NCI-H2081 (cell line): ENCODE results near the gene HES5.
"Not testable (repeated sequence)": the region's sequence is repeated elsewhere in the genome, so short reads cannot be mapped to it uniquely, and the experiment has no call there.

Experiments used
- DNase-seq, 2 experiments: peaks; one replicate each; lab custom pipeline; 2025; lab: John Stamatoyannopoulos, UW

Gene HES5, protein sequence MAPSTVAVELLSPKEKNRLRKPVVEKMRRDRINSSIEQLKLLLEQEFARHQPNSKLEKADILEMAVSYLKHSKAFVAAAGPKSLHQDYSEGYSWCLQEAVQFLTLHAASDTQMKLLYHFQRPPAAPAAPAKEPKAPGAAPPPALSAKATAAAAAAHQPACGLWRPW

DNA sequence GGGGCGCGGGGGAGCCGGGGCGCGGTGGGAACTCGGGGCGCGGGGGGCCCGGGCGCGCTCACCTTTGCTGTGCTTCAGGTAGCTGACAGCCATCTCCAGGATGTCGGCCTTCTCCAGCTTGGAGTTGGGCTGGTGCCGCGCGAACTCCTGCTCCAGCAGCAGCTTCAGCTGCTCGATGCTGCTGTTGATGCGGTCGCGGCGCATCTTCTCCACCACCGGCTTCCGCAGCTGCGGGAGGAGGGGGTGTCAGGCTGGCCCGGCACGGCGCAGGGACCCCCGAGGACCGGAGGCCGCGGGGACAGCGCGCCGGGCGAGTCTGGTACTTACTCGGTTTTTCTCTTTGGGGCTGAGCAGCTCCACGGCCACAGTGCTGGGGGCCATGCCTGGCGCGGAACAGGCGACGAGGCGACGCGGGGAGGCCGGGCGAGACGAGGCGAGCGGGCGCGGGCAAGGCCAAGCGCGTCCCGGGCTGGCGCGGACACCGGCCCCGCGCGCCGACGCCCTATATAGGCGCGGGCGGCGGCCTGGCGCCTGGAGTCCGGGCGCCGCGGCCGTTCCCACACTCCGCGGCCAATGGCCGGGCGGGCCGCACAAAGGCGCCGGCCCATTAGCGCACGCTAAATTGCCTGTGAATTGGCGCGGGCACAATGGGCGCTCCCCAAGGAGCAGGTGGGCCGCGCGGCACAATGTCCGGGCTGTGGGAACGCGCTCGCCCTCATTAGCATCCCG, at the start of gene HES5:
Gene HES5 (minus strand): TSS at position 480 of the 729 bp plus-strand sequence. CDS start 99 bp downstream, at position 381.
- DNase-seq: peak in 1 of 2 experiments; percentile 51

DNA sequence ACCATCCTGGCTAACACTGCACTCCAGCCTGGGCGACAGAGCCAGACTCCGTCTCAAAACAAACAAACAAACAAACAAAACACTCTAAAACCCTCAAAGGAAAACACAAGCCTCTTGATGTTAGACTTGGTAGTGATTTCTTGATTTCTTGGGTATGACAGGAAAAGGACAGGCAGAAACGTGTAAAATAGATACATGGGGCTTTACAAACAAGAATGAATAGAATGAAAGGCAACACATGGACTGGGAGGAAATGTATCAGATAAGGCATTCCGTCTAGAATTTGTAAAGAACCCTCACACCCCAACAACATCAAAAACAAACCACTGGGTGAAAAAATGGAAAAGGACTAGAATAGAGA, 48.7 kb upstream of the HES5 start:
- DNase-seq: no peak

DNA sequence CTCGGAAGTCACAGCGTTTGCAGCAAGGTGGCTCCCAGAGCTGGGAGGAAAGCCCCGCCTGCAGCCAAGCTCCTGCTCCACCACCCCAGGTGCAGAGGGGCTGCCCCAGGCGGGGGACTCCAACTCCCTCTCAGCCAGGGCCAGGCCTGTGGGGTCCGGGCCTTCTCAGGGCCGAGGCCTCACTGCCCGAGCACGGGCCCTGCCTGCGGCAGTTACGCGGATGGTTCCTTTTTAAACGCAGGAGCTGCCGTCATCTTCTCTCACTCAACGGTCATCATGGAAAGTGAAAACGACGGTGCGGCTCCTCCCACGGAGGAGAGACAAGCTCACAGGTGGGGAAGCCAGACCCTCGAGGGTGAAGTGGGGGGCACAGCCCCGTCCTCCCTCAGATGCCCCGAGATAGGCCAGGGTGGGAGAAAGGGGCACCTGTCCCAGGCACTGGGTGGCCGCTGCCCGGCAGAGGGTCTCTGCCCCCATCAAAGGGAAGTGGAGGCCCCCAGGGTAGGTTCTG, 47.6 kb upstream of the HES5 start:
- DNase-seq: not testable (repeated sequence)

DNA sequence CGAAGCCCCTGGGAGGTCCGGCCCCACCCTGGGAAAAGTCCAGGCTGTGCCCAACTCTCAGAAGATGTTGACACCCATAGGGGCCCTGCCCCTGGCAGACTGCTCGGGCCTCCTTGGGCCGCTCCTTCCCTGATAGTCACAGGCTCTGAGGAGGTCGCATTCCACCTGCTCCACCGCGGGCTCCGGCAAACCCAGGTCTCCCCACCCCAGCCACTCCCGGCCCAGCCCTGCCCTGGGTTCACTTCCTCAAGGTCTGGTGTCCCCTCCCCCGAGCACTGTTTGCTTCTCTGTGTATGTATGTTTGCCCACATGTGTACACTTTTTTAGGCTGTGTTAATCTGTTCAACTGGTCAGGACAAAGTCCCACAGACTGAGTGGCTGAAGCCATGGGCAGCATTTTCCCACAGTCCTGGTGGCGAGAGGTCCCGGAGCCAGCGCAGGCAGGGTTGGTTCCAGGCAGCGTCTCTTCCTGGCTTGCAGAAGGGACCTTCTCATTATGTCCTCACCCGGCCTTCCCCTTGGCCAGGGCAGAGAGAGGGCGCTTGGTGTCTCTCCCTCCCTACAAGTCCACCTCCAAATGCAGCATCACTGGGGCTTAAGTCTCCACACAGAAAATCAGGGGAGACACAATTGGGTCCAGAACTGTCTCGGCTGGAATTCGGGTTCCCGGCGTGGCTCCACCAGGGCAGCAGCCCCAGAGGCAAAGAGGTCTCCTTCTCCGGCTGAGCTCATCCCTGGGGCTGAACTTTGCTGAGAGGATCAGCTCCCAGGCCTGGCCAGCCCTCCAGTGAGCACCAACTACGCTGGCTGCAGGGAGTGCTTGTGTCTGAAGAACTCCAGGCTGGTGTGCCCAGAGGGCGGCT, 46.0 kb upstream of the HES5 start:
- DNase-seq: no peak

DNA sequence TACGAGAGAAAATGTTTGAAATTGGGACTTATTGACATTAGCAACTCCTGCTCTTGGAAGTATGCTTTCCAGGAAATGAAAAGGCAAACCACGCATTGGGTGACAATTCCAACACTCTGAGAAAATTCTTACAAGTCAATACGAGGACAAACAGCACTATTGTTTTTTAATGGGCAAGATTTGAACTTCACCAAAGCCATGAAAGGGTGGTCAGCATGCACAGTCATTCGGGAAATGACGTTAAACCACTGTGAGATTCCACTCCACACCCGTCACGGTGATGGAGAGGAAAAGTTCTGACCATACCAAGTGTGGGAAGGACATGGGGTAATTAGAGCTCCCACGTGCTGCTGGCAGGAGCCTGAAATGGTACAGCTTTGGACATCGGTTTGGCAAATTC, 44.3 kb upstream of the HES5 start:
- no peak for DNase-seq

DNA sequence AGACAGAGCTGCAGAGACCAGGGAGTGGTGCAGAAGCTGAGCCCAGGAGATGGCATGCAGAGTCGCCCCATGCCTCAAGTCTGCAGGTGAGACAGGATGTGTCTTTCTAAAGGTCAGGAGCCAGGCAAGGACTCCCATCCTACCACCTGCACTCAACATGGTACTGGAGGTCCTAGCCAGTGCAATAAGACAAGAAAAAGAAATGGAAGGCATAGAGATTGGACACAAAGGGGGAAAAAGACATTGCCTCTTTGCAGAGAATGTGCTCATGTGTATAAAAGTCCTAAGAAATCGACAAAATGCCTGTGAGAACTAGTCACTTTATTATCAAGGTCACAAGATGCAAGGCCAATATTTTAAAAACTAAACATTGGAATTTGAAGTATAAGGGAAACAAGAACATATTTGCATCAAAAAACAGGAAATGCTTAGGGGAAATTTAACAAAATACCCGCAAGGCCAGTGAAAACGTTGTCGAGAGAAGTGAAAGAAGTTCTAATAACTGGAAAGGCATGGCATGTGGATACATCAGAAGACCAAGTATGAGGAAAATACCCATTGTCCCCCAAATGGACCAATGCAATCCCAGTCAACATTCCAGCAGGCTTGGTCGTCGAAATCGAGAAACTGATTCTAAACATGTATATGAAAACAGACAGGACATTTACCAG, 43.3 kb upstream of the HES5 start:
- no peak for DNase-seq

DNA sequence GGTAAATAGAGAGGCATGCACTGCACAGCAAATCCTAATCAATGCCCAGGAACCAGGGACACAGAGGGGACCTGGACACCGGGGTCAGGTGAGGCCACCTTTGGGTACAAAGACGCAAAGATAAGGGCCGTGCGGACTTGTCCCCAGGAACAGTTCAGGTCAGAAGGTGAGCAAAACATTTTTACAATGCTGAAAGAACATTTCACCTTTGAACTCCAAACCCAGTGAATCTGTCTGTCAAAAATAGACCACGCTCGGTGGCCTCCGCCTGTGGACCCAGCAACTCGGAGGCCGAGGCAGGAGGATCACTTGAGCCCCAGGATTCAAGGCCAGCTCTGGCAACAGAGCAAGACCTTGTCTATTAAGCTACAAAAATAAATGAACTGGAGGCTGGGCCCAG, 41.3 kb upstream of the HES5 start:
- DNase-seq: no peak

DNA sequence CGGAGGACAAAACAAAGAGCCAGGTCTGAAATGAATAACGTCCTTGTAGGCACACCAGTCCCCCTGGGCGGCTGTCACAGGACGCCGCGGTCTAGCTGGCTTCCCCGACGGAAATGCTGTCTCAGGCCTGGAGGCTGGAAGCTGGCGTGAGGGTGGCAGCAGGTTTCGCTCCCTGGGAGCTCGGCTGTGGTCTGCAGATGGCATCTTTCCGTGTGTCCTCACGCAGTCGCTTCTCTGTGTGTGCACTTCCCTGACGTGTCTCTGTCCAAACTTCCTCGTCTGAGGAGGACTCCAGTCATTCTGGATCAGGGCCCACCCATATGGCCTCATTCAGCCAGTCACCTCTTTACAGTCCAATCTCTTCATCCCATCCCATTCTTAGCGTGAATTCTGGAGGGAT, 40.3 kb upstream of the HES5 start:
- DNase-seq: no peak

DNA sequence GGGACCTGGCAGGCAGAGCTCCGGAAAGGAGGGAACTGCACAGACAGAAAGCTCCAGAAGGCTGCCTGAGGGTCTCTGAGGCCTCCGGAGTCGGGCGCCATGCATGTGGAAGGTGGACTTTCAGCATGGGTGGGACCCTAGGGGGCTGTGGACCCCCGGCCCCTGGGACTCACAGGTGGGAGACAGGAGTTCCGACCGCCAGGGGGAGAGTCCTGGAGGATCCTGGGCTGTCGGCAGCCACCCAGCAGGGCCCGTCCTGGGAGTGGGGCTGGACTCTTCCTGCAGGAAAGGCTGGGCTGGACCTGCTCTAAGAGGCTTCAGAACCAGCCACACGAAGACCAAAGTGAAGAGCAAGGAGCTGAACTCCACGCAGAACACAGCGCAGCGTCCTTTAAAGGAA, 39.6 kb upstream of the HES5 start:
- not testable (repeated sequence) for DNase-seq

DNA sequence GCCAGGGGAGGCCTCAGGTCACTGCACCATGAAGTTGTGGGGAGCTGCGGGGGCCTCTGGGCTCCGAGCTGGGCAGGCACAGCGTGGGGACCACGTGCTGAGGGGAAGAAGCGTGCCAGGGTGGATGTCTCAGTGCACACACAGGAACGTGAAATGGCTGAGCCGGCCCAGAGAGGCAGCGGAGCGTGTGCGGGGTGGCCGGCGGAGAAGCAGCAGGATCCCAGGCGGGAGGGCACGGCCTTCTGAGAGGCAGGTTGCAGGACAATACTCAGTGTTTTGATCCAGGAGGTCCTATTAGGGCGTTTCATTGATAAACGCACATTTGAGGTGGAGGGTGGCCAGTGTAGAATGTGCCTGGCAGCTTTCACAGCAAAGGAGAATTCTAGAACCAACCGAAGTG, 39.0 kb upstream of the HES5 start:
- DNase-seq: no peak

DNA sequence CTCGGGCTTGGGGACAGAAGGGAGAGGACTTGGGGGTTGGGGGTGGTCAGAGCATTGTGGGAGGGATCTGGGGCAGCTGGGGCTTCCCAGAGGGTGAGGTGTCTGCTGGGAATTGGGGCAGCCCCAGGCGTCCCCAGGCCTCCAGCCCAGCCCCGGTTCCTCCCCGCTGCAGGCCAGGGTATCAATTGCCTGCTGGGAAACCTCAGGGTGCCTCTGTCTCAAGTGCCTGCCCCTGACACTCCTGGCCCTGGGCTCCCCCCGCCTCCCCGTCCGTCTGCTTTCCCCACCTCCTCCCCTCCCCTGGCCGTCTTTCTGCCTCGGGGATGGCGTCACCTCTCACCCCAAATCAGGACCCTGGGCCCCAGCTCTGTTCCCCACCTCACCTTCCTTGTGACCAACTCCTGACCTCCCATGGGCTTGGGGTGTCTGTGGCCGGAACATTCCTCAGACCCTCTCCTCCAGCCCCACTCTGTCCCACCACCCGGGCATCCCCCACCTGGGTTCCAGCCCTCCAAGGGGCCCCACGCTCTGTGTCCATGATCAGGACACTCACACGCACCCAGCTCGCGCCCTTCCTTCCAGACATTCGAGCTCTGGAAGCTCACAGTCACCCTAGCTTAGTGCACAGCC, 38.2 kb upstream of the HES5 start:
- not testable (repeated sequence) for DNase-seq

DNA sequence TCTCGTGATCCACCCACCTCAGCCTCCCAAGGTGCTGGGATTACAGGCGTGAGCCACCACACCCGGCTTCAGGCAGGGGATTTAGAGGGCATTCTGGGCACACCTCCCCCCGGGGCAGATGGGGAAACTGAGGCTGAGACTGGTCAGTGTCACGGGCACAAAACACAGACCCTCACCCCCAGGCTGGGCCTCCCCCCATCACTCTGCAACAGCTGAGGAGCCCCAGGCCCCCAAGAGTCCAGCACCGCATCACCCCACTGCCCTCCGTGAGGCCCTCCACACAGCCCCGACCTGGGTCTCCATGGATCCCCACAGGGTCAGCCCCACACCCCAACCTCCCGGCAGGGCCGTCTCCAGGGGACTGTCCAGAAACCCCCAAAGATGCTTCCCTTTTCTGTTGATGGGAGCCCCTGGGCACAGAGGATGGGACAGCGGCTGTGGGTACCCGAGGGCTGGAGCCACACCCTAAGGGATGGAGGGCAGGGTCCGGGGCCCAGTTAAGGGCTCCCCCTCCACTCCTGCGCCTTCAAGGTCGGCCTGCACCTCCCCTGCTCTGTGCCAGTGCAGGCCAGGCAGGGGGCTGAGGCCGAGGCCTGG, 37.1 kb upstream of the HES5 start:
- no peak for DNase-seq

DNA sequence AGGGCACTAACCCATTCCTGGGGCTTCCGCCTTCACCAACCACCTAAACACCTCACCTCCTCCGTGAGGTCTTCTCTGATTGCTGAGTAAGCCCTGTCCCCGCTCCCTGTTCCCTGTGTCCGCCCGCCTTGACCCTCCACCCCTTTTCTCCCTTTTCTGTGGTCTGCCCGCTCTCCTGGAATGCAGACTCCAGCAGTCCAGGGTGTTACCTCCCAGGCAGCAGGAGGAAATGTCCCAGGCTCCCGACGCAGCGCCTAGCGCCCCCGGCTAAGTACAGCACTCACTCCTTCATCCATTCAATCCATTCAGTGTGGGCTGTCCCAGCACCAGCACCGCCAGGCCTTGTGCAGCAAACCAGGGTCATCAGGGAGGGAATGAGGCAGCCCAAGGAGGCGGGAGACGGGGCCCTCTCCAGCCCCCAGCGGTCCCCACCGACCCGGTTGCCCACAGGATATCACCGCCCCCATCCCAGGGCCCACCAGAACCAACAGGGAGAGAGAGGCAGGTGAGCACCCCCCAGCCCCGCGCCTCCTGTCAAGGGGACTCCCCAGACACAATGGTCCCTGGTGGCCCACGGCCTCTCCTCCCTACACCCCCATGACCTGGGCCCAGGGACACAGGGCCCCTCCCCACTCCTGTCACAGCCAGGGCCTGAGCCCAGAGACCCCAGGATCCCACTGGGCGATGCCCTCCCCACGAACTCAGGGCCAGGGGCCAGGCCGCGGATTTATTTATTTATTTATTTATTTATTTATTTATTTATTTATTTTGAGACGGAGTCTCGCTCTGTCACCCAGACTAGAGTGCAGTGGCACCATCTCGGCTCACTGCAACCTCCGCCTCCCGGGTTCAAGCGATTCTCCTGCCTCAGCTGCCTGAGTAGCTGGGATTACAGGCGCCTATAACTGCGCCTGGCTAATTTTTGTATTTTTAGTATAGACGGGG, 36.3 kb upstream of the HES5 start:
- no peak for DNase-seq

DNA sequence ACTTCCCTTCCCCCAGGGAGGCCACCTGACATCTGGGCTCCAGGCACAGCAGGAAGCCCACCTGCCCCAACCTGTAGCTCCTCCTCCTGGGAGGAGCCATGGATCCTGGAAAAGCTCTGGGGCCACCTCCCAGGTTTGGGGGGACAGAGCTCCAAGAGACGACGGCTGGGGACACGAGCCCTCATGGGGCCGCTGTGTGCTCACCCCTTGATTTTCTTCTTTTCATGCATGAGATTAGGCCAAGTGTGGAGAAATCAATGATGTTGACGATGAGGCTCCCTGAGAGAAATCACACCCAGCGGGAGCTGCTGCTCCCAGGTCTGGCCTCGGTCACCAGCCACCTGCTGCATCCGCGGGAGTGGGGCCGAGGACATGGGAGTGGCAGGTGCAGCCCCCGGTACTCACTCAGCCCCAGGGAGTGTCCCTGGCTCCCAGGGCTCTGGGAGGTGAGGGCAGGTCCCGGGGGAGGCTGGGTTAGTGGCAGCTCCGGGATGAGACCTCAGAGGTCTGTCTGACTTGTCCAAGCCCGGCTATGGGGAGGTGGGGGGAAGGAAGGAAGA, 34.8 kb upstream of the HES5 start:
- DNase-seq: no peak

DNA sequence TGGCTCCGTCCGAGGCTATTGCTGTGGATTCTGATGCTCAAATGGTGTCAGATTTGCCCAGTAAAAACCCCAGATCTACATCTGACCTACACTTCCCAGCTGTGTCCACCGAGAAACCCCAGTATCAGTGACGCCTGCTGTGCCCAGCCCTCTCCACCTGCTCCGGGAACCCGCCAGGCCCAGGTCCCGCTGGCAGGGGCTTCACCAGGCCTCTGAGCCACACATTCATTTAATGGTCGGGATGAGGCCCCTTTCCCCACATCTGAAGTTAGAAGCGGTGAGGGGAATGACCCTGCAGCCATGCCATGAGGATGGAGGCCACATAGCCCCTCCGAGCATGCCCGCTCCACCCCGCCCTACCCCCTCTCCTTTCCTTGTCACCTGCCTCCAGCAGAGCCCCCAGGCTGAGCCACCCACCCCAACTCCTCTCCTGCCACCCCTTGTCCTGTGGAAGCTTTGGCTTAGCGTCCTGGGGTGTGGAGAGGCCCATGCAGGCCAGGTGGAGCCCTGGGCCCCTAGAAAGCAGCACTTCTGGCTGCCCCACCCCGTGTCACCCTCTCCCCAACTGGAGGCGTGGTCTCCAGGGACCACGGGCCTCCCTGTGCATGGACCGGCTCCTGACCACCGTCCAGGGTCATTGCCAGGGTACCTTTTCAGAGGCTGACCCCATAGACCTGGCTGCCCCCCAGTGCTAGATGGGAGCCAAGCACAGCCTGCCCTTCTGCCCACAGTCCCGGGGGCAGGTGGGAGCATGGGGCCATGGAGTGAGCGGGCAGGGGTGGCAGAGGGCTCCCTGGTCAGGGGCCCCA, 34.1 kb upstream of the HES5 start:
- no peak for DNase-seq

DNA sequence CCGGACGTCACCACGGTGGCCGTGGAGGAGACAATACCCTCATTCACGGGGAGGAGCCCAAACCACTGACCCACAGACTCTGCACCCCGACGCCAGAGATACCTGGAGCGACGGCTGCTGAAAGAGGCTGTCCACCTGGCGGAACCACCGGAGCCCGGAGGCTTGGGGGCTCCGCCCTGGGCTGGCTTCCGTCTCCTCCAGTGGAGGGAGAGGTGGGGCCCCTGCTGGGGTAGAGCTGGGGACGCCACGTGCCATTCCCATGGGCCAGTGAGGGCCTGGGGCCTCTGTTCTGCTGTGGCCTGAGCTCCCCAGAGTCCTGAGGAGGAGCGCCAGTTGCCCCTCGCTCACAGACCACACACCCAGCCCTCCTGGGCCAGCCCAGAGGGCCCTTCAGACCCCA, 33.1 kb upstream of the HES5 start:
- no peak for DNase-seq

DNA sequence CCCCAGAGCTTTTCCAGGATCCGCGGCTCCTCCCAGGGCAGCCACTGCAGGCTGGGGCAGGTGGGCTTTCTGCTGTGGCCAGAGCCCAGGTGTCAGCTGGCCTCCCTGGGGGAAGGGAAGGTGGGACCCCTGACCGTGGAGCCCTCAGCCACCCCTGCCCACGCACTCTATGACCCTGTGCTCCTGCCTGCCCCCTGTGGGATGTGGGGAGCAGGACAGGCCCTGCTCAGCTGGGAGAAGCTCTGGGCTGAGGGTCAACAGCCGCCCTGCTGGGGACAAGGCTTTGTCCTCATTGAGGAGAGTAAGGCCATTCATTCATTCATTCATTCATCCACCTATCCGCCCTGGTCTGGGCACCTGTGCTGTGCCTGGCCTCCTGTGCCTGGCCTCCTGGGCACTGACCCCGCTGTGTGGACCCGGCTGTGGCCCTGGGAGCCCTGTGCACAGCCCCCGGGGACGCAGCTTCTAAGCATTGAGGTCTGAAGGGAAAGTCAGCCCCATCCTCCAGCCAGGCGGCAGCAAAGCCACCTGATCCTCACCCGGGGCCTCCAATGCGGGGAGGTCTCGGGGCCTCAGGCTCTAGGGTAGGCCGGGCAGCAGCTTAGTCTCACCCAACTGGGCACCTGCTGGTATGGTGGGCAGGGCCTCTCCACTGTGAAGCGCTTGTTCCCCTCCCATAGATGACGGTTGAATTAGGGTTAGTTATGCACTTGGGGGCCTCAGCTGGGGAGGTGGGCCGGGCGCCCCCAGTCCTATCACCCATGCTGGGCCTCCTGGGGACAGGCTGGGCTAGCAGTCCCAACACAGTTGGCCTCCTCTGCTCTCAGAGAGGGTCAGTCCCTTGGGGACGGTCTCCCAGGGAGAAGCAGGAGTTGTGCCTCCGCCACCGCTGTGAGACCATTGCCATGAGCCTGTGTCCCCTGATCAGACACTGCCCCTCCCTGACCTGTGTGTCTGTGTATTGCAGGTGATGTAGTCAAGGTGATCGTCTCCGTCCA, 32.1 kb upstream of the HES5 start:
- DNase-seq: no peak

DNA sequence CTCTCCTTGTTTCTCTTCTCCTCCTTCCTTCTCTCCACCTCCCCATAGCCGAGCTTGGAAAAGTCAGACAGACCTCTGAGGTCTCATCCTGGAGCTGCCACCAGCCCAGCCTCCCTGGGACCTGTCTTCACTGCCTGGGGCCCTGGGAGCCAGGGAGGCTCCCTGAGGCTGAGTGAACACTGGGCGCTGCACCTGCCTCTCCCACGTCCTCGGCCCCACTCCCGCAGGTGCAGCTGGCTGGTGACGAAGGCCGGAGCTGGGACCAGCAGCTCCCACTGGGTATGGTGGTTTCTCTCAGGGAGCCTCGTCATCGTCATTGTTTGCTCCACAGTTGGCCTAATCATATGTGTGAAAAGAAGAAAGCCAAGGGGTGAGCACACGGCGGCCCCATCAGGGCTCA, 31.4 kb upstream of the HES5 start:
- DNase-seq: no peak
